ENCODE results near the gene TBXAS1. TPM values are rescaled to one million over a fixed set of nuclear protein-coding genes. Genes with fewer than 3 reads are reported as not detected.

The TBXAS1 gene
- total RNA-seq, 1 donor, result not detected

DNA sequence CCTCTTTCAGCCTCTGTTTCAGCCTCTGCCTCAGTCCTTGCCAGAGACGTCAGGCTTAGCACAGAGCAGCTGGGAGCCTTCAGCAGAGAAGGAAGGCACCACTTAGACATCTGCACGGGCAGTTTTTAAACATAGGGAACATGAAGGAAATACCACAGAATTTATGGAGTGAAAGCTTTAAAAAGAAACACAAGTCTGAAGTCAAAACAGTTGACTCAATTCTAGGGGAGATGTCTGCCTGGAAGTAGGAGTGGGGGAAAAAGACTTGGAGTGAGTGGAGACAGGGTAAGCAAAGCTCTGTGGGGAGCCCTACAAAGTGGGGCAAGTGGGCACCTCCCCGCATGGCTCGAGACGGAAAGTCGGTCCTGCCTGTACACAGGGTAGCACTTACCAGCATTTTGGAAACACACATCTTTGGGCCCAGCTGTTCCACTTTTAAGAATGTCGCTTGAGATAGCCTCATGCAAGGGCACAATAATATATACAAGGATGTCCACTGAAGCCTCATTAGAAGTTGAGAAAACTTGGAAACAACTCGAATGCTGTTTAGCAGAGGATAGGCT lies 5.0 kb upstream of the TBXAS1 start:
- TF ChIP-seq, protein P1, sequence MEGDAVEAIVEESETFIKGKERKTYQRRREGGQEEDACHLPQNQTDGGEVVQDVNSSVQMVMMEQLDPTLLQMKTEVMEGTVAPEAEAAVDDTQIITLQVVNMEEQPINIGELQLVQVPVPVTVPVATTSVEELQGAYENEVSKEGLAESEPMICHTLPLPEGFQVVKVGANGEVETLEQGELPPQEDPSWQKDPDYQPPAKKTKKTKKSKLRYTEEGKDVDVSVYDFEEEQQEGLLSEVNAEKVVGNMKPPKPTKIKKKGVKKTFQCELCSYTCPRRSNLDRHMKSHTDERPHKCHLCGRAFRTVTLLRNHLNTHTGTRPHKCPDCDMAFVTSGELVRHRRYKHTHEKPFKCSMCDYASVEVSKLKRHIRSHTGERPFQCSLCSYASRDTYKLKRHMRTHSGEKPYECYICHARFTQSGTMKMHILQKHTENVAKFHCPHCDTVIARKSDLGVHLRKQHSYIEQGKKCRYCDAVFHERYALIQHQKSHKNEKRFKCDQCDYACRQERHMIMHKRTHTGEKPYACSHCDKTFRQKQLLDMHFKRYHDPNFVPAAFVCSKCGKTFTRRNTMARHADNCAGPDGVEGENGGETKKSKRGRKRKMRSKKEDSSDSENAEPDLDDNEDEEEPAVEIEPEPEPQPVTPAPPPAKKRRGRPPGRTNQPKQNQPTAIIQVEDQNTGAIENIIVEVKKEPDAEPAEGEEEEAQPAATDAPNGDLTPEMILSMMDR (IDR thresholded peaks at IDR 0.05; ENCODE audit: insufficient read depth, low read depth, low read length), result no peak
- peak; percentile 91 for DNase-seq (ENCODE audit: low read depth)
- H3K4me3 ChIP-seq (ENCODE audit: low read depth, low read length), result no peak overlapping the region

DNA sequence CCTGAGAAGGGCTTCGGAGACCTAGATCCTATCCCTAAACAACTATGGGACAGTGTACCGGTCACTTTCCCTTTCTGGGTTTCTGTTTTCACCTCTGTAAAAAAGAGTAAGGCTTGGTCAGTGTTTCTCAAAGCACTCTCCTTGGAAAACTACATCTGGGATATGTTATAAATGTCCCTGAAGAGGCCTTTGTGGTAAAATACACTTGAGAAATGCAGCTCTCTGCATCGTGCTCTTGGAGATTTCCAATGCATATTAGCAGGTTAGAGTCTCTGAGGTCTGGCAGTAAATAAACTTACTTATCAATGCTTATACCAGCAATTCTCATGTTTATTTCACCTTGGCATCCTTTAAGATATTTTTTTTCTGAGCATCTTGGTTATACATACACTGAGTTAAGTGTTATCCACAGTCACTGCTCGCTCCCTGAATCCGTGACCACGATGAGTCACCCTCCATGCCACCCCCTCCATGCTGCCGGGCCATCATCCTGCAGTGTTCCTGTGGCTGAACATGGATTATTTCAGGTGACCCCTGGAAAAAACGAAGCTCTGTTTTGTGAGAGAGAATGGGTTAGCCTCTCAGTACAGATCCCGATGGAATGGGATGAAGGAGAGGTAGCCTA lies 3.3 kb upstream of the TBXAS1 start:
- peak; percentile 74 for DNase-seq (ENCODE audit: low read depth)
- TF ChIP-seq, protein P1 (IDR thresholded peaks at IDR 0.05; ENCODE audit: insufficient read depth, low read depth, low read length), result no peak
- no peak overlapping the region for H3K4me3 ChIP-seq (ENCODE audit: low read depth, low read length)

DNA sequence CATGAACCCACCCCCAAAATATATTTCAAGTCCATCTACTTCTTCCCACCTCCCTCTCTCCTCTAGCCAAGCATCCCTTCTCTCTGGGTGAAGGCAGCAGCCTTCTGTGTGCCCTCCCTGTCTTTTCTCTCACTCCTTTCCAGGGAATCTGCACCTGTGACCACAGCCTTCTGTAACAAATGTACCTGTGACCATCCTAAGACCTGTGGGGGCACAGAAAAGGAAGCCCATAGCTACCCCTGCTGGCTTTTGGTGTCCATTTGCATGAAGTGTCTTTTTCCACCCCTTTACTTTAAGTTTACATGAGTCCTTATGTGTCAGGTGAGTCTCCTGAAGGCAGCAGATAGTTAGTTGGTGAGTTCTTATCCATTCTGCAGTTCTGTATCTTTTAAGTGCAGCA lies 2.0 kb upstream of the TBXAS1 start:
- no peak overlapping the region for H3K4me3 ChIP-seq (ENCODE audit: low read depth, low read length)
- TF ChIP-seq, protein P1 (IDR thresholded peaks at IDR 0.05; ENCODE audit: insufficient read depth, low read depth, low read length), result no peak
- DNase-seq (ENCODE audit: low read depth), result no peak

DNA sequence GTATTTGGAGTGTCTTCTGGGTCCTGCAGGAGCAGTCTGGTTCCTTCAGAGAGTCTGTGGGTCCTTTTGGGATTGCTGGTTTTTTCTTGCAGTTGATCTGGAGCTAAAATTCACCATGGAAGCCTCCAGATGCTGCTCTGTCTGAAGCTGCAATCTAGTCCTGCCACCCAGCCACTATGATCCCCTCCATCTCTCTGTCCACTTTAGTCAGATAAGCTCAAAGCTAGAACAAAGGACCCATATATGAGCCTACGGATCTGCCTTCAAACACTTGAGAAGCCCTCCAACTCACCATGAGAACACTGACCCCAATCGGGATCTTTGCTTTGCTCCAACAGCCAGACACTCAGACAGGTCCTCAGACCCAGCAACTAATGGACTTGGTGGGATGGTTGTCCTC lies 618 bp upstream of the TBXAS1 start:
- TF ChIP-seq, protein P1 (IDR thresholded peaks at IDR 0.05; ENCODE audit: insufficient read depth, low read depth, low read length), result no peak
- no peak overlapping the region for H3K4me3 ChIP-seq (ENCODE audit: low read depth, low read length)
- DNase-seq (ENCODE audit: low read depth), result no peak

DNA sequence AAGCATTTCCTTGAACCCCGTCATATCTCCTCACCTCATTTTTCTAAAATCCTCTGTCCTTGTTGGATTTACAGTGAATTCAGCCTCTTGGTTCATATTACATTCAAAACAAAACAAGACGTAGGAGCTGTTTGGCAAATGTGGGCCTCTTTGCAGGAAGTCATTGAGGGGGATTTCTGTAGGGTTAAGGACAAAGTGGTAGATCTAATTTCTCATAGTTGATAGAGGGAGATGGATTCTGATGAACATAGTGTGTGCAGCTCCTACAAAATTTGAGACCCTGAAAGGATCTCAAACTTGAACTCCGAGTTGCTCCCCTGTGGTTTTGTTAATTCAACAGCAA lies 682 bp downstream of the TBXAS1 start:
- TF ChIP-seq, protein P1 (IDR thresholded peaks at IDR 0.05; ENCODE audit: insufficient read depth, low read depth, low read length), result no peak
- H3K4me3 ChIP-seq (ENCODE audit: low read depth, low read length), result no peak overlapping the region
- no peak for DNase-seq (ENCODE audit: low read depth)

DNA sequence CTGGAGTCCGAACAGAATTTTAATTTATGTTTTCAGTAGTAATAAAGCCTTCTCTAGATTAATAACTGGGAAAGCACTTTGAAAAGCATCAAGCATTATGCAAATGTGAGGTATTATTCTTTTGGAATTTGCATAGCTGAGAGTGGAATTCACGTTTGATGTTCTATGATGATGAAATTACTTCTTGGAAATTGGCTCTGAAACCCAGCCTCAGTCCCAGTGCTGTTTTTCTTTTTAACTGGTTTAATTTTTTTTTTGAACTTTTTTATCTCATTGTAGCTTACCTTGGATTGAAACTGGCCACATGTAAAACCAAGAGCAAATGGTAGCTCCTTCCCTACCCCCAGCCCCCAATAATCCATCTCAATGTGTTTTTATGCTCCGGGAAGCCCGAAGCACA lies 1.2 kb downstream of the TBXAS1 start:
- no peak overlapping the region for H3K4me3 ChIP-seq (ENCODE audit: low read depth, low read length)
- TF ChIP-seq, protein P1 (IDR thresholded peaks at IDR 0.05; ENCODE audit: insufficient read depth, low read depth, low read length), result no peak
- DNase-seq (ENCODE audit: low read depth), result no peak

All from fibroblast of villous mesenchyme (primary cell).